GM18519 (cell line): ENCODE data around the gene ZNF230.

Source experiments
- ATAC-seq: cut with Tn5 transposase; IDR thresholded peaks from one replicate; pipeline ENCODE4 v1.9.1; 2021; ENCODE audit warnings: mild to moderate bottlenecking, moderate library complexity; ENCODE audit not compliant: unreplicated experiment, low FRiP score

The ZNF230 gene

DNA sequence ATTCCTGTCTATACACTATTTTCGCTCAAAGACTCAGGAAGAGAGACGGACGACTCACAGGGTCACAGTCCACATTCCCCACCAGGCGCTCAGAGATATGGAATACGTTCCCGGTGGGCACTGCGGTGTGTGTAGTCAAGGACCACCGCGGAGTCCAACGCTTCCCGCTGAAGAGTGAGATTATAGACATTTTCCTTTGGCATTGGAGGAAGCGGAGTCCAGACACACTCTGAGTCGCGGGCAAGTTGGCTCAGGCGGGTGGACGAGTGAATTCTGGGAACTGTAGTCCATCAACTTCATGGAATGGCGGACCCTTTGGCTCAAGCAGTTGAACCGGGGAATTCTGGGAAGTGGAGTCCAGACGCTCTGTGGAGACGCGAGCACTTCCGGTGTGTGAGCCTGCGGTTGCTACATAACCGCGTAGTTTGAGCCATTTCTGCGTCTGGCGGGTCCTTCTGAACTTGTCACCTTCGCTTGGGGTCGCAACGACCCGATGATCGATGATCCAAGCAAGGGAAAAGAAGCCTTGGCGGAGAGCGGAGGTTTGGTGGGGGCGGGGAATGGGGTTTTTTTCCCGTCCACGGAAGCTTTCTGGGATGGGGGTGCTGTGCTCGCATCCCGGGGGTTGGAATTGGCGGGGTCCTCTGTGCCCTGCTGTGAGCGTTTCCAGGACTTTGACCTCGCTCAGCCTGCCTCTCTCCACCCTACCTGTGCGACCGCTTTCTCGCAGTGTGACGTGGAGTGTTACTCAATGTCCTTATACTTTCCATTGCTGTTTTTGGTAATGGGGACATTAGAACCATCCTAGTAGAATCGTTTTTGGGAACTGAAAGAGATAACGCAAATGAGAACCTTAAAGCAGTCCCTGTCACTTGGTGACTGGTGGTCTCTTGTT, at the start of gene ZNF230:
Gene ZNF230 (plus strand): TSS at position 392 of the 895 bp plus-strand sequence. CDS start 4,122 bp downstream, outside the sequence.
- peak; percentile 71 for ATAC-seq

- no peak for ATAC-seq
Measured at GRCh38 chr19:43956827-43957226, 45.9 kb upstream of the ZNF230 start.

GRCh38 chr19:43957891-43958290, 44.9 kb upstream of the ZNF230 start:
- no peak for ATAC-seq

DNA sequence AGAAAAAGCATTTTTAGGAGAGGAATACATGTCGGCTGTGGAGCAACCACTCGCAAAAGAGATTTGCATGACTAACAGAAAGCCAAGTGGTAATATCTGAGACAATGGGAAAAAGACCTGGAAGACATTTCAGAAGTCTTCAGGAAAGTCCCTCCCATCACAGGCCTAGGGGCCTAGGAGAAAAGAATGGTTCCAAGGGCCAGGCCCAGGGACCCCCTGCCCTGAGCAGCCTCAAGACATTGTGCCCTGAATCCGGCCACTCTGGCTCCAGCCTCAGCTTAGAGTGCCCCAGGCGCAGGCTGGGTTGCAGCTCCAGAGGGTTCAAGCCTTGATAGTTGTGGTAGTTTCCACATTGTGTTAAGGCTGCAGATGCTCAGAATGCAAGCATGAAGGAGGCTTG, 42.3 kb upstream of the ZNF230 start:
- no peak for ATAC-seq

GRCh38 chr19:43966079-43966694, 36.6 kb upstream of the ZNF230 start:
- no peak for ATAC-seq

DNA sequence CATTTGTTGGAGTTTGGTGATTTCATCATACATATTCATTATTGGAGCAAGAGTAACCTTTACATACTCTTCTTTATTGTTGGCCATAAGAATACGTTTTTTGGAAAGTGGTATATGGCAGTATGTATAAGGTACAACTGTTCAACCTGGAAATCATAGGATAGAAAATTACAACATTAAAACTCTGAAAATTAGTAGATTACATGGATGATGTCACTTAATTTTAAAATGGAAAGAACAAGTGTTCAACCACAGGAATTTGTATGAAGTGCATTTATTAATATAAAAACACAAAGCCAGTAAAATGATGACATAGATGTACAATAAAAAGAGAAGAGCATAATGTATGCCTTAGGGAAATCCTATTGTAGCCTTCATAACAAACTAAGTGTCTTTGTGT, 26.0 kb upstream of the ZNF230 start:
- ATAC-seq, result no peak

GRCh38 chr19:43983544-43983911, 19.2 kb upstream of the ZNF230 start:
- ATAC-seq, result no peak

DNA sequence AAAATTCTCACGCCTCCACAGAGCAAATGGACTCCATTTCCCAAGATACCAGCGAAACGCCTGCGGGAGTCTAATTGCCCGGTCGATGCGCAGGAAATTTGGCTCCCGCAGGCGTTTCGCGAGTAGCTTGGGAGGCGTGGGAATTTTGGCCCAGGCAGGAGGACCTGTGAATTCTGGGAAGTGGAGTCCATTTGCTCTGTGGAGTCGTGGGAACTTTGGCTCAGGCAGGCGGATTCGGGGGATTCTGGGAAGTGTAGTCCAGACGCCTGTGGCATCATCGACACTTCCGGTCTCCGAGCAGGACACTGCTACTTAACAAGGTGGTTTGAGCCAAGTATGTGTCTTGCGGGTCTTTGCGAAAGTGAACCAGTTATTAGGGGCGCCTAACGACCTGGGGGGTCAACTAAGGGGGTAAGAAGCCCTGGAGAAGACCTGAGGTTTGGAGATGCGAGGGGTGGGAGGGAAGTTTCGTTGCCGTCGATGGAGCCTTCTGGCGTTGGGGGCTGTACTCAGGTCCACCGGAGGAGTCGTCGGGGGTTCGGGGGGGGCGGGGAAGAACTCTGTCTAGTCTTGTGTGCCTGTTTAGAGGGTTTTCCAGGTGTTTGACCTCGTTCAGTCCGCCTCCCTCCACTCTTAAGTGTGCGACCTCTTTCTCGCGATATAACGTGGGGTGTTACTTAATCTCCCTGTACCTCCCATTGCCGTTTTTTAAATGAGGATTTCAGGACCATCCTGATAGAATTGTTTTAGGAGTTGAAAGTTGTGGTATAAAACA, 18.7 kb upstream of the ZNF230 start, which contains the start of gene ZNF155:
Gene ZNF155 (plus strand): TSS at position 277 of the 775 bp plus-strand sequence. CDS start 4,356 bp downstream, outside the sequence.
- ATAC-seq, result no peak

DNA sequence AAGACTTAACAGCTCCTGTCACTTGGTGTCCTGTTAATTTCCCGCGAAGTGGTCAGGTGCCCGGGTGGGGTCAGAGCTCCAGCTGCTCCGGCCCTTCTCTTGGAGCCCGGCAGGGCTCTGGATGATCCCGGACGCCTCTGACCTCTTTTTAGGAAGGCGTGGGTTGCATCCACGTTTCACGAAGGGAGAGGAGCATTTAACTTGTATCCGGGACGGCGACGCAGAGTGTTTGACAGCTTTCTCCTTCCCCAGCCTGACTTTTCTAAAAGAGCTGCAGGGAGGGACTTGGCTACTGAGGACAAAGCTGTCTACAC, 18.1 kb upstream of the ZNF230 start:
- no peak for ATAC-seq

DNA sequence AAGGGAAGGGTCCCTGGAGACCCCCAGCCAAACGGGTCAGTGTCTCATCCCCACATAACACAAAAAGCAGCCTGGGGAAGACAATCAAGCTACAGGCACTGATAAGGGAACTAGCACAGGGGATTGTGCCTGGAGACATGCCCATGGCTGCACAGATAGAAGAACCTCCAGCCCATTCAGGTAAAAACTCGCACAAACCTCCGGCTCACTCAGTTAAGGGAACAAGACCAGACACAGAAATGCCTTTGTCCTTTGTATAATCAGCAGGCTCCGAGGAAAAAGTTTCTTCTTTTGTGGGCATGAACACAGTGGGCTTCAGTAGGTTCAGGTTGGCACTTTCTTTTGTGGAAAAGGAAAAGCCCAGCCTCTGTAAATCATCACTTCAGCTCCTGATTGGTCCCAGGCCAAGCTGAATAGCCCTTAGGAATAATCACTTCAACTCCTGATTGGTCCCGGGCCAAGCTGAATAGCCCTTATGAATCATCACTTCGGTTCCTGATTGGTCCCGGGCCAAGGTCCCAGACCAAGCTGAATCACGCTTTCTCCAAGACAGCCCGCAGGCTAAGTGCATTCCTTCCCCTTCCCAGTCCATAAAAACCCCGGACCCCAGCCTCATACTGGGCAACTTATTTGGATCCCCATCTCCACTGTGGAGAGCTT, 5.0 kb upstream of the ZNF230 start:
- no peak for ATAC-seq

DNA sequence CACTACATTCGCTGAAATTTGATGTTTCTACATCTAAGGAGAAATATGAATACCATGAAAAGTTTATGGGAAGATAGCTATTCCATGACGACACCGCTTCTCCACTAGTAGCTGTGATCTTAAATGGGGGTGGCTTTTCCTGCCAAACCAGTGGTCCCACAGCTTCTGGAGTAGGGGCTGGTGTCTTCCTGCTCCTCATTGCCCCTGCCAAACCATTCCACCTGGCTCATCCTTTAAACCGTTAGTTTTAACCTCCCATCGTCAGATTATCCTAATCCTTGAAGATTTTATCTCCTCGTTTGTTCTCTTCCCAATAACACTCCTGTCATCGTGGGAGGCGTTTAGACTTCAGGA, 568 bp upstream of the ZNF230 start:
- ATAC-seq, result no peak

- ATAC-seq, result no peak
Measured at GRCh38 chr19:44003461-44004009, 778 bp downstream of the ZNF230 start.

- ATAC-seq, result no peak
Measured at GRCh38 chr19:44005973-44006372, 3.2 kb downstream of the ZNF230 start.

GRCh38 chr19:44007473-44007872, 4.7 kb downstream of the ZNF230 start:
- no peak for ATAC-seq

DNA sequence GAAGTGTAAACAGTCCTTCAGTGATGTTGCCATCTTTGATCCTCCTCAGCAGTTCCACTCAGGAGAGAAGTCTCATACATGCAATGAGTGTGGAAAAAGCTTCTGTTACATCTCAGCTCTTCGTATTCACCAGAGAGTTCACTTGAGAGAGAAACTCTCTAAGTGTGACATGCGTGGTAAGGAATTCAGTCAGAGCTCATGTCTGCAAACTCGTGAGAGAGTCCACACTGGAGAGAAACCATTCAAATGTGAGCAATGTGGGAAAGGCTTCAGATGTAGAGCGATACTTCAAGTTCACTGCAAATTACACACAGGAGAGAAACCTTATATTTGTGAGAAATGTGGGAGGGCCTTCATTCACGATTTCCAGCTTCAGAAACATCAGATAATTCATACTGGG, 7.7 kb downstream of the ZNF230 start:
- ATAC-seq, result no peak

GRCh38 chr19:44019498-44019897, 16.7 kb downstream of the ZNF230 start:
- ATAC-seq, result no peak

DNA sequence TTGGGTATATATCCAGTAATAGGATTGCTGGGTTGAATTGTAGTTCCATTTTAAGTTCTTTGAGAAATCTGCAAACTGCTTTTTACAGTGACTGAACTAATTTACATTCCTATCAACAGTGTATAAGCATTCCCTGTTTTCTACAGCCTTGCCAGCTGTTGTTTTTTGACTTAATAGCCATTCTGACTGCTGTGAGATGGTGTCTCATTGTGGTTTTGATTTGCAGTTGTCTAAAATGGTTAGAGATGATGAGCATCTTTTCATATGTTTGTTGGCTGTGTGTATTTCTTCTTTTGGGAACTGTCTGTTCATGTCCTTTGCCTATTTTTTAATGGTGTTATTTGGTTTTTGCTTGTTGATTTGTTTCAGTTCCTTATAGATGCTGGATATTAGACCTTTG, 18.5 kb downstream of the ZNF230 start:
- ATAC-seq, result no peak

GRCh38 chr19:44024900-44025216, 22.1 kb downstream of the ZNF230 start:
- ATAC-seq, result no peak

- ATAC-seq, result peak; percentile 69
Measured at GRCh38 chr19:44025217-44025936, 22.6 kb downstream of the ZNF230 start, which contains the start of gene ZNF222. TSS of gene ZNF222 (plus strand) at chr19:44025379. CDS start at chr19:44025437, 58 bp downstream.

DNA sequence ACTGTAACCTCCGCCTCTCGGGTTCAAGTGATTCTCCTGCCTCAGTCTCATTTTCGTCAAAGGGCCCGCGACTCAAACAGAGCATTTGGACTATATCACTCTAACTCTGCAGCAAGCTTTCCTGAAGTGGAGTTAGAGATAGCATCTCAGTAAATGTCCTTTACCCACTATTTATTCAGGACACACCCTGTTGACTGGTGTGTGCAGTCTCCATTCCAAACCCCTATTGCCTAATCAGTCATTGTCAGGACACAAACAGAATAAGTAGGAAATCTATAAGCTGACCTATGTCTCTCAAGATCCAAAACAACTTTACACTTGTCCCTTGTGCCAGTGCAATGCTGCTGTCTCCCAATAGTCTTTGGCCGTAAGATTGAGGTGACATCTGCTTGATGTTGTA, 23.9 kb downstream of the ZNF230 start:
- no peak for ATAC-seq
